Smooth muscle cell (in vitro differentiated cells): ENCODE results near the gene ADISSP. TPM values are rescaled to one million over a fixed set of nuclear protein-coding genes. Genes with fewer than 3 reads are reported as not detected.

Experiments used
- DNase-seq: peaks from one replicate; lab custom pipeline; 2025; ENCODE audit not compliant: unreplicated experiment; lab: John Stamatoyannopoulos, UW
- H2AFZ ChIP-seq: fragments of 200-600 bp; sonication (generic); 2 replicates; pipeline ENCODE4 v1.6.0; 2016; ENCODE audit warnings: antibody characterized with exemption, low read depth, mild to moderate bottlenecking
- H3F3A ChIP-seq: fragments of 200-600 bp; sonication (generic); 2 replicates; pipeline ENCODE4 v1.6.0; 2017; ENCODE audit warnings: antibody characterized with exemption, low read depth
- H3K27ac ChIP-seq: fragments of 200-600 bp; sonication (generic); 2 replicates; pipeline ENCODE4 v1.5.1; 2016; ENCODE audit warnings: low read depth, mild to moderate bottlenecking
- H3K27me3 ChIP-seq: fragments of 200-600 bp; sonication (generic); 2 replicates; pipeline ENCODE4 v1.6.1; 2016; ENCODE audit warnings: low read depth, mild to moderate bottlenecking
- H3K36me3 ChIP-seq: fragments of 200-600 bp; sonication (generic); 2 replicates; pipeline ENCODE4 v1.5.1; 2016; ENCODE audit warnings: low read depth
- H3K4me1 ChIP-seq: fragments of 200-600 bp; sonication (generic); 2 replicates; pipeline ENCODE4 v1.5.1; 2016; ENCODE audit warnings: low read depth
- H3K4me2 ChIP-seq: fragments of 200-600 bp; sonication (generic); 2 replicates; pipeline ENCODE4 v1.6.0; 2016; ENCODE audit warnings: mild to moderate bottlenecking
- H3K4me3 ChIP-seq: fragments of 200-600 bp; sonication (generic); 2 replicates; pipeline ENCODE4 v1.5.1; 2016; ENCODE audit warnings: mild to moderate bottlenecking
- H3K79me2 ChIP-seq: fragments of 200-600 bp; sonication (generic); 2 replicates; pipeline ENCODE4 v1.6.0; 2016; ENCODE audit warnings: low read depth, mild to moderate bottlenecking
- H3K9ac ChIP-seq: fragments of 200-600 bp; sonication (generic); 2 replicates; pipeline ENCODE4 v1.6.0; 2016; ENCODE audit warnings: low read depth
- H3K9me3 ChIP-seq: fragments of 200-600 bp; sonication (generic); replicated peaks from 2 replicates; pipeline ENCODE4 v1.5.1; 2016; ENCODE audit warnings: low read depth
- H4K20me1 ChIP-seq: fragments of 200-600 bp; sonication (generic); 2 replicates; pipeline ENCODE4 v1.6.0; 2016; ENCODE audit warnings: low read depth
- WGBS: methylation state at CpG from one replicate; pipeline ENCODE4 v1.1.7; 2016; ENCODE audit warnings: low lambda C conversion rate; 5-methylcytosine and 5-hydroxymethylcytosine counted together
- polyA plus RNA-seq: library from polyadenylated mRNA; unstranded; fragments of >200 nt; fragmentation: Nextera tagmentation; extraction: Ambion mirVana; gene quantifications from 2 replicates; pipeline ENCODE4 v1.2.1, GENCODE V29; 2016
- total RNA-seq: library from RNA; depleted of rRNA; stranded (reverse); fragments of >200 nt; gene quantifications from 2 replicates; pipeline ENCODE4 v1.2.3, GENCODE V29; 2014
- TF ChIP-seq, protein P1 (sequence below): fragments of 200-600 bp; sonication (generic); IDR thresholded peaks from 2 replicates; pipeline ENCODE4 v1.5.1; 2017; ENCODE audit warnings: borderline replicate concordance, mild to moderate bottlenecking, antibody characterized with exemption; ENCODE audit not compliant: insufficient read depth, poor library complexity, severe bottlenecking

ADISSP gene
- total and polyA plus RNA-seq, 2 experiments from 2014 or later: 7.6 to 46.7 TPM

GRCh38 chr20:3711484-3711941 lies 56.0 kb downstream of the ADISSP start:
- Histone ChIP-seq H3K27ac (no peak overlapping the region), H3F3A (no peaks in the 10 kb centered on the region), H3K4me2 (no peak overlapping the region), H3K9ac (no peak overlapping the region), H3K4me3 (no peak overlapping the region), H3K27me3 (no peaks in the 10 kb centered on the region), H3K36me3 (no peaks in the 10 kb centered on the region), H3K79me2 (no peaks in the 10 kb centered on the region), H3K9me3 (no peaks in the 10 kb centered on the region), H3K4me1 (no peaks in the 10 kb centered on the region), H2AFZ (no peak overlapping the region), H4K20me1 (no peaks in the 10 kb centered on the region)
- 92% methylated on average over 4 of the region's 4 CpGs for WGBS
- no peak for DNase-seq
- TF ChIP-seq, protein P1, sequence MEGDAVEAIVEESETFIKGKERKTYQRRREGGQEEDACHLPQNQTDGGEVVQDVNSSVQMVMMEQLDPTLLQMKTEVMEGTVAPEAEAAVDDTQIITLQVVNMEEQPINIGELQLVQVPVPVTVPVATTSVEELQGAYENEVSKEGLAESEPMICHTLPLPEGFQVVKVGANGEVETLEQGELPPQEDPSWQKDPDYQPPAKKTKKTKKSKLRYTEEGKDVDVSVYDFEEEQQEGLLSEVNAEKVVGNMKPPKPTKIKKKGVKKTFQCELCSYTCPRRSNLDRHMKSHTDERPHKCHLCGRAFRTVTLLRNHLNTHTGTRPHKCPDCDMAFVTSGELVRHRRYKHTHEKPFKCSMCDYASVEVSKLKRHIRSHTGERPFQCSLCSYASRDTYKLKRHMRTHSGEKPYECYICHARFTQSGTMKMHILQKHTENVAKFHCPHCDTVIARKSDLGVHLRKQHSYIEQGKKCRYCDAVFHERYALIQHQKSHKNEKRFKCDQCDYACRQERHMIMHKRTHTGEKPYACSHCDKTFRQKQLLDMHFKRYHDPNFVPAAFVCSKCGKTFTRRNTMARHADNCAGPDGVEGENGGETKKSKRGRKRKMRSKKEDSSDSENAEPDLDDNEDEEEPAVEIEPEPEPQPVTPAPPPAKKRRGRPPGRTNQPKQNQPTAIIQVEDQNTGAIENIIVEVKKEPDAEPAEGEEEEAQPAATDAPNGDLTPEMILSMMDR: no peak

DNA sequence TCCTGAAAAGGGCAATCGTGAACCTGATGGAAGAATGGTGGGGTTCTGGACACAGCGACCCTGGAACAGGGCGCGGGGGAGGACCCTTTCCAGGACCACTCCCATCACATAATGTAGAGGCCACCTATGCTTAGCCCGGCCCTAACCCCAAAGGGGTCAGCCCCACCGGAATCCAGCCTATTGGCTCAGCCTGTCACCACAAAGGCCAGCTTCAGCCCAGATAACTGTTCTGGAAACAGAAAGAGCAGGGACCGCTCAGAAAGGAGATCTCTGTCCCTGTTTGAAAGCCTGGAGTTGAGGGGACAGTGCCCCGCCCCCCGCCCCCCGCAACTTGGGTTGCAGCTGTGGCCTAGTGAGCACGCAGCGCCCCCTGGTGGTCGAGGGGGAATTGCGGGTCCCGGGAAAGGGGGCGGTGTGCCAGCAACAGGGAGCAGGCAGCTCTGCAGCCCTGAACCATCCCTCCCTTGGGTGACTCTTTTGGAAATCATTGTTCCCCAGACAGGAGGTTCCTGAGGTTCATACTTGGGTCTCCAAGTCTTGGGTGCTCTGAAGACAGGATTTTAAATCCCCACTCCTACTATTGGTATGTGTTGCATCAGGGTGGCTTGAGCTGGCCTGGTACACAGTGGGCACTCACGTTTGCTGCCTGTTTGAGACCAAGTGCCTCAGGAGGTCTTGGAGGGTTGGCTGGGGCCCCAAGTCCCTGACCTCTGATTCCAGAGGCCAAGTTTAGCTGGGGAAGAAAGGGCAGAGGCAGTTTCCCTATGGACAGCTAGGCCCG lies 56.7 kb downstream of the ADISSP start:
- H2AFZ ChIP-seq: no peak overlapping the region
- no peaks in the 10 kb centered on the region for H3K4me1 ChIP-seq
- DNase-seq: peak; percentile 66
- no peaks in the 10 kb centered on the region for H3K36me3 ChIP-seq
- no peak overlapping the region for H3K4me2 ChIP-seq
- no peaks in the 10 kb centered on the region for H3F3A ChIP-seq
- H3K27ac ChIP-seq: no peak overlapping the region
- H3K27me3 ChIP-seq: no peaks in the 10 kb centered on the region
- no peak overlapping the region for H3K4me3 ChIP-seq
- no peaks in the 10 kb centered on the region for H3K9me3 ChIP-seq
- no peaks in the 10 kb centered on the region for H4K20me1 ChIP-seq
- H3K9ac ChIP-seq: no peak overlapping the region
- no peaks in the 10 kb centered on the region for H3K79me2 ChIP-seq
- WGBS: 38% methylated on average over 17 of the region's 18 CpGs
- TF ChIP-seq, protein P1: peak; percentile 99

- TF ChIP-seq, protein P1: no peak
- Histone ChIP-seq H3K79me2 (no peaks in the 10 kb centered on the region), H3K4me3 (no peak overlapping the region), H3K9me3 (no peaks in the 10 kb centered on the region), H3K9ac (no peak overlapping the region), H3K27ac (no peak overlapping the region), H2AFZ (no peak overlapping the region), H3K36me3 (no peaks in the 10 kb centered on the region), H3F3A (no peaks in the 10 kb centered on the region), H3K4me2 (no peak overlapping the region), H4K20me1 (no peaks in the 10 kb centered on the region), H3K4me1 (no peaks in the 10 kb centered on the region), H3K27me3 (no peaks in the 10 kb centered on the region)
- 78% methylated on average over 6 of the region's 6 CpGs for WGBS
- DNase-seq: no peak
Measured at GRCh38 chr20:3710011-3710466, 57.5 kb downstream of the ADISSP start.

DNA sequence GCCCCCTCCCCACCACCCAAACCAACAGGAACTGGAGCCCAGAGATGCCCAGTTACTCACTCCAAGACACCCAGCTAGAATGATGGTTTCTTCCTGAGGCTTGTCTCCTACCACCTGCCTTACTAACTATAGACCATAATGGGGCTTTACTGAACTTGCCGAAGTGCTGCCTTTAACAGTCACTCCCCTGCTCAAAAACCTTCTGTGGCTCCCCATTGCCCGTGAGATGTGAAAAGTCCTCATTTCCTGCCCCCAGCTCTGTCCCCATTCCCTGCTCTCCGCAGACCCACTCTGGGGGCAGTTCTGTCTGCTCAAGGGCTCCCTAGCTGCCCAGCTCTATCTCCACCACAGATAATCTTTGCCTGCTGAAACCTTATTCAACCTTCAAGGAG lies 60.0 kb downstream of the ADISSP start:
- Histone ChIP-seq H3K36me3 (no peaks in the 10 kb centered on the region), H3F3A (no peaks in the 10 kb centered on the region), H2AFZ (no peak overlapping the region), H3K4me2 (no peak overlapping the region), H3K27me3 (no peaks in the 10 kb centered on the region), H3K4me1 (no peaks in the 10 kb centered on the region), H4K20me1 (no peaks in the 10 kb centered on the region), H3K27ac (no peak overlapping the region), H3K4me3 (no peak overlapping the region), H3K9me3 (no peaks in the 10 kb centered on the region), H3K9ac (no peak overlapping the region), H3K79me2 (no peaks in the 10 kb centered on the region)
- 90% methylated on average over 3 of the region's 3 CpGs for WGBS
- DNase-seq: no peak
- TF ChIP-seq, protein P1: no peak
